HEK293 (cell line): ENCODE results near the gene WBP1.

Source experiments
- MYNN ChIP-seq: fragments of 450-650 bp; formaldehyde crosslinking; IDR thresholded peaks from 2 replicates; pipeline ENCODE4 v1.5.1; 2016; ENCODE audit warnings: missing biosample characterization, missing genetic modification characterization, borderline replicate concordance
- SETDB1 ChIP-seq: IDR thresholded peaks from one replicate; pipeline ENCODE4 v1.6.1; 2017; ENCODE audit warnings: mild to moderate bottlenecking, low read length, moderate library complexity, mixed read lengths; ENCODE audit not compliant: insufficient read length
- TCF7L2 ChIP-seq: IDR thresholded peaks from 2 replicates; pipeline ENCODE4 v1.6.1; 2011; ENCODE audit warnings: low read depth, mild to moderate bottlenecking, inconsistent platforms, low read length, moderate library complexity, borderline replicate concordance
- YY1 ChIP-seq: fragments of 450-650 bp; formaldehyde crosslinking; IDR thresholded peaks from 2 replicates; pipeline ENCODE4 v1.5.1; 2018; ENCODE audit warnings: missing biosample characterization, missing genetic modification characterization
- ZFP37 ChIP-seq: fragments of 450-650 bp; formaldehyde crosslinking; IDR thresholded peaks from 2 replicates; pipeline ENCODE4 v1.5.1; 2016; ENCODE audit warnings: missing biosample characterization, missing genetic modification characterization
- ZNF26 ChIP-seq: fragments of 450-650 bp; formaldehyde crosslinking; IDR thresholded peaks from 2 replicates; pipeline ENCODE4 v1.5.1; 2016; ENCODE audit warnings: missing biosample characterization, missing genetic modification characterization
- ZNF302 ChIP-seq: fragments of 450-650 bp; formaldehyde crosslinking; IDR thresholded peaks from 2 replicates; pipeline ENCODE4 v1.5.1; 2016; ENCODE audit warnings: missing biosample characterization, missing genetic modification characterization, low read depth
- ZNF501 ChIP-seq: fragments of 450-650 bp; formaldehyde crosslinking; IDR thresholded peaks from 2 replicates; pipeline ENCODE4 v1.5.1; 2016; ENCODE audit warnings: missing biosample characterization, missing genetic modification characterization
- ZNF513 ChIP-seq: fragments of 450-650 bp; IDR thresholded peaks from 2 replicates; pipeline ENCODE4 v1.5.1; 2018; ENCODE audit warnings: missing biosample characterization, missing genetic modification characterization
- ZNF658 ChIP-seq: fragments of 450-650 bp; formaldehyde crosslinking; IDR thresholded peaks from 2 replicates; pipeline ENCODE4; 2016; ENCODE audit warnings: missing biosample characterization, missing genetic modification characterization
- ZNF660 ChIP-seq: fragments of 450-650 bp; IDR thresholded peaks from 2 replicates; pipeline ENCODE4 v1.5.1; 2018; ENCODE audit warnings: missing biosample characterization, mild to moderate bottlenecking, missing genetic modification characterization
- TF ChIP-seq, protein P1 (sequence below): fragments of 450-650 bp; formaldehyde crosslinking; IDR thresholded peaks from 2 replicates; pipeline ENCODE4 v1.5.1; 2016; ENCODE audit warnings: missing biosample characterization, missing genetic modification characterization
- TF ChIP-seq, protein P2 (sequence below): fragments of 450-650 bp; formaldehyde crosslinking; IDR thresholded peaks from 2 replicates; pipeline ENCODE4 v1.5.1; 2016; ENCODE audit warnings: missing biosample characterization, missing genetic modification characterization
- TF ChIP-seq, protein P3 (sequence below): sonication (generic); formaldehyde crosslinking; IDR thresholded peaks from 2 replicates; pipeline ENCODE4 v1.8.1; 2022; ENCODE audit warnings: mild to moderate bottlenecking, moderate library complexity, missing genetic modification reagents

- TF ChIP-seq, protein P1, sequence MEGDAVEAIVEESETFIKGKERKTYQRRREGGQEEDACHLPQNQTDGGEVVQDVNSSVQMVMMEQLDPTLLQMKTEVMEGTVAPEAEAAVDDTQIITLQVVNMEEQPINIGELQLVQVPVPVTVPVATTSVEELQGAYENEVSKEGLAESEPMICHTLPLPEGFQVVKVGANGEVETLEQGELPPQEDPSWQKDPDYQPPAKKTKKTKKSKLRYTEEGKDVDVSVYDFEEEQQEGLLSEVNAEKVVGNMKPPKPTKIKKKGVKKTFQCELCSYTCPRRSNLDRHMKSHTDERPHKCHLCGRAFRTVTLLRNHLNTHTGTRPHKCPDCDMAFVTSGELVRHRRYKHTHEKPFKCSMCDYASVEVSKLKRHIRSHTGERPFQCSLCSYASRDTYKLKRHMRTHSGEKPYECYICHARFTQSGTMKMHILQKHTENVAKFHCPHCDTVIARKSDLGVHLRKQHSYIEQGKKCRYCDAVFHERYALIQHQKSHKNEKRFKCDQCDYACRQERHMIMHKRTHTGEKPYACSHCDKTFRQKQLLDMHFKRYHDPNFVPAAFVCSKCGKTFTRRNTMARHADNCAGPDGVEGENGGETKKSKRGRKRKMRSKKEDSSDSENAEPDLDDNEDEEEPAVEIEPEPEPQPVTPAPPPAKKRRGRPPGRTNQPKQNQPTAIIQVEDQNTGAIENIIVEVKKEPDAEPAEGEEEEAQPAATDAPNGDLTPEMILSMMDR (tag by site-specific recombination): no peak
- TF ChIP-seq ZNF501 (tag by site-specific recombination) (no peak), ZNF26 (tag by site-specific recombination) (no peak), ZFP37 (tag by site-specific recombination) (no peak), ZNF302 (tag by site-specific recombination) (no peak), TCF7L2 (no peak), YY1 (tag by site-specific recombination) (no peak), ZNF660 (tag by site-specific recombination) (no peak), ZNF513 (tag by site-specific recombination) (no peak), SETDB1 (no peak), ZNF658 (tag by site-specific recombination) (no peak), MYNN (no peak)
- TF ChIP-seq, protein P2, sequence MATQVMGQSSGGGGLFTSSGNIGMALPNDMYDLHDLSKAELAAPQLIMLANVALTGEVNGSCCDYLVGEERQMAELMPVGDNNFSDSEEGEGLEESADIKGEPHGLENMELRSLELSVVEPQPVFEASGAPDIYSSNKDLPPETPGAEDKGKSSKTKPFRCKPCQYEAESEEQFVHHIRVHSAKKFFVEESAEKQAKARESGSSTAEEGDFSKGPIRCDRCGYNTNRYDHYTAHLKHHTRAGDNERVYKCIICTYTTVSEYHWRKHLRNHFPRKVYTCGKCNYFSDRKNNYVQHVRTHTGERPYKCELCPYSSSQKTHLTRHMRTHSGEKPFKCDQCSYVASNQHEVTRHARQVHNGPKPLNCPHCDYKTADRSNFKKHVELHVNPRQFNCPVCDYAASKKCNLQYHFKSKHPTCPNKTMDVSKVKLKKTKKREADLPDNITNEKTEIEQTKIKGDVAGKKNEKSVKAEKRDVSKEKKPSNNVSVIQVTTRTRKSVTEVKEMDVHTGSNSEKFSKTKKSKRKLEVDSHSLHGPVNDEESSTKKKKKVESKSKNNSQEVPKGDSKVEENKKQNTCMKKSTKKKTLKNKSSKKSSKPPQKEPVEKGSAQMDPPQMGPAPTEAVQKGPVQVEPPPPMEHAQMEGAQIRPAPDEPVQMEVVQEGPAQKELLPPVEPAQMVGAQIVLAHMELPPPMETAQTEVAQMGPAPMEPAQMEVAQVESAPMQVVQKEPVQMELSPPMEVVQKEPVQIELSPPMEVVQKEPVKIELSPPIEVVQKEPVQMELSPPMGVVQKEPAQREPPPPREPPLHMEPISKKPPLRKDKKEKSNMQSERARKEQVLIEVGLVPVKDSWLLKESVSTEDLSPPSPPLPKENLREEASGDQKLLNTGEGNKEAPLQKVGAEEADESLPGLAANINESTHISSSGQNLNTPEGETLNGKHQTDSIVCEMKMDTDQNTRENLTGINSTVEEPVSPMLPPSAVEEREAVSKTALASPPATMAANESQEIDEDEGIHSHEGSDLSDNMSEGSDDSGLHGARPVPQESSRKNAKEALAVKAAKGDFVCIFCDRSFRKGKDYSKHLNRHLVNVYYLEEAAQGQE (tag by site-specific recombination): no peak
- TF ChIP-seq, protein P3, sequence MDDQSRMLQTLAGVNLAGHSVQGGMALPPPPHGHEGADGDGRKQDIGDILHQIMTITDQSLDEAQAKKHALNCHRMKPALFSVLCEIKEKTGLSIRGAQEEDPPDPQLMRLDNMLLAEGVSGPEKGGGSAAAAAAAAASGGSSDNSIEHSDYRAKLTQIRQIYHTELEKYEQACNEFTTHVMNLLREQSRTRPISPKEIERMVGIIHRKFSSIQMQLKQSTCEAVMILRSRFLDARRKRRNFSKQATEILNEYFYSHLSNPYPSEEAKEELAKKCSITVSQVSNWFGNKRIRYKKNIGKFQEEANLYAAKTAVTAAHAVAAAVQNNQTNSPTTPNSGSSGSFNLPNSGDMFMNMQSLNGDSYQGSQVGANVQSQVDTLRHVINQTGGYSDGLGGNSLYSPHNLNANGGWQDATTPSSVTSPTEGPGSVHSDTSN (CRISPR knock-in tag): no peak
These were observed 16.7 kb downstream of the WBP1 start for GRCh38 chr2:74474899-74475298.
